Astrocyte (in vitro differentiated cells and primary cell): ENCODE results near the gene GPR61.

Experiments
- EZH2 ChIP-seq: IDR thresholded peaks from 2 replicates; pipeline ENCODE4 v1.6.1; 2012; ENCODE audit warnings: mild to moderate bottlenecking, low read length, inconsistent platforms; ENCODE audit not compliant: insufficient read depth
- TF ChIP-seq, protein P1 (sequence below): IDR thresholded peaks from 2 replicates; pipeline ENCODE4 v1.5.1; 2011; ENCODE audit warnings: low read depth, mild to moderate bottlenecking, inconsistent platforms, low read length, moderate library complexity; ENCODE audit not compliant: insufficient read depth

DNA sequence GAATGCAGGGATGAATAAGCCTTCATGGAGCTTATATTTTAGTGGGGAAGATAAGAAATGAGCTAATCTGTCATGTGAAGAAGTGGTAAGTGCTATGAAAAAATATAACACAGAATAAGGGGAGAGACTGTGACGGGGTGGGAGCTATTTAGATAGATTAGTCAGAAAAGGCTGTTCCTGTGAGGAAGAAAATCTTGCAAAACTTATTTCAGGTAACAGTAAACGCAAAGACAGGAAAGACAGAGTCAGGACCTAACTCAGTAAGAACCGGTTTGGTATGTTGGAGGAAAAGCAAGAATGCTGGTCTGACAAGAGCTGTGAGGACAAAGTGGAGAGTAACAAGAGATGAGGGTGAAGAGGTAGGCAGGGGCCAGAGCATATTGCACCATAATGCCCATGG, 30.7 kb downstream of the GPR61 start:
- TF ChIP-seq, protein P1, sequence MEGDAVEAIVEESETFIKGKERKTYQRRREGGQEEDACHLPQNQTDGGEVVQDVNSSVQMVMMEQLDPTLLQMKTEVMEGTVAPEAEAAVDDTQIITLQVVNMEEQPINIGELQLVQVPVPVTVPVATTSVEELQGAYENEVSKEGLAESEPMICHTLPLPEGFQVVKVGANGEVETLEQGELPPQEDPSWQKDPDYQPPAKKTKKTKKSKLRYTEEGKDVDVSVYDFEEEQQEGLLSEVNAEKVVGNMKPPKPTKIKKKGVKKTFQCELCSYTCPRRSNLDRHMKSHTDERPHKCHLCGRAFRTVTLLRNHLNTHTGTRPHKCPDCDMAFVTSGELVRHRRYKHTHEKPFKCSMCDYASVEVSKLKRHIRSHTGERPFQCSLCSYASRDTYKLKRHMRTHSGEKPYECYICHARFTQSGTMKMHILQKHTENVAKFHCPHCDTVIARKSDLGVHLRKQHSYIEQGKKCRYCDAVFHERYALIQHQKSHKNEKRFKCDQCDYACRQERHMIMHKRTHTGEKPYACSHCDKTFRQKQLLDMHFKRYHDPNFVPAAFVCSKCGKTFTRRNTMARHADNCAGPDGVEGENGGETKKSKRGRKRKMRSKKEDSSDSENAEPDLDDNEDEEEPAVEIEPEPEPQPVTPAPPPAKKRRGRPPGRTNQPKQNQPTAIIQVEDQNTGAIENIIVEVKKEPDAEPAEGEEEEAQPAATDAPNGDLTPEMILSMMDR, result no peak
- no peak for TF ChIP-seq EZH2
